Activated CD4-positive, alpha-beta T cell treated with anti-CD3 and anti-CD28 coated beads, Interleukin-10, Interleukin-2, amounts not matched to agents 100 ng/mL and 50 ng/mL, durations not matched to agents 16 hours and 8 hours (primary cell): Measurements from ENCODE around the gene CACNA1C.

Source experiments
- DNase-seq: peaks from one replicate; pipeline ENCODE4 v3.0.0-alpha.2; 2020

CACNA1C gene

DNA sequence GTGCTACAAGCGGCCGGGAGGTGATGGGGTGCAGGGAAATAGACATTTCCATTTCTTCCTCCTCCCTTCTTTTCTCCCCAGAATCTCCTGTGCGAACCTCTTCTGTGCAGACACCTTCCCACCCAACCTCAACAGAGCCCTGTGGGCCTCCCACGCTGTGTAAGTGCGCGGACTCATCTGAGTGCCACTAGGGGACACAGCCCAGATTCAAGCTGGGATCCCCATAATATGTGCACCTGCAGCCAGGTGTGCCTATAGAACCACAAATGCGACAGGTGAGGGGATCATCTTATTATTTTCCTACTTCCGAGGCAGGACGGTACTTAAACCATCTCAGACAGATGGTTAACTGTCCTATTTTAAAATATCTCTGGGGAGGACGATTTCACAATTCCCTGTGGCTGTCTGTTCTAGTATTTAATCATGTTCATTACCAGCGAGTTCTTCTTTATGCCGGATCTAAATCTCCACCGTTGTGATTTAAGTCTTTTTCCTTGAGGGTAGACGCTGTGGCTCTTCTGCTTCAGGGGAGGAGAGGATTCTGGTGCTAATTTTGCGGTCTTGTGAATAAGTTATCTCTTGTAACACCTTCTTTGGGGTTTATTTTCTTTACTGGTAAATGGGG lies 17.2 kb upstream of the CACNA1C start:
- DNase-seq: no peak

DNA sequence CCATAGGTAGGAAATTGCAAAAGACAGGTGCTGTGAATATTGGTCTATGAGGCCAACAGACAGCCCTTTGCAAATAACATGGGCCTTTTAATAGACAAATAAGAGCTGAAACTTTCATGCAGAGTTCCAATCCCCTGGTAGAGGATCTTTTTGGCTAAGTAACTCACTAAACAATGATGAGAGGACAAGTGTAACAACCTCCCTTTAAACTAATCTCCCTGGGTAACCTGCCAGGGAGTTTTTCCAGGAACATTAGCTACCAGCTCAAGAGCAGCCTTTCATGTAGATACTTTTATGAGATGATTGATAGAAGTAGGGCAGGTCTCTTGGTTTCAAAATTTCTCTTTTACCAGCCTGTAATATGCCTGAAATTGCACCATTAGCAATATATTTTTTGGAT lies 13.8 kb upstream of the CACNA1C start:
- DNase-seq: no peak

GRCh38 chr12:2043054-2043453 lies 9.7 kb upstream of the CACNA1C start:
- DNase-seq: no peak

GRCh38 chr12:2044165-2044564 lies 8.6 kb upstream of the CACNA1C start:
- no peak for DNase-seq

- no peak for DNase-seq
Measured at GRCh38 chr12:2046957-2047356, 5.8 kb upstream of the CACNA1C start.

DNA sequence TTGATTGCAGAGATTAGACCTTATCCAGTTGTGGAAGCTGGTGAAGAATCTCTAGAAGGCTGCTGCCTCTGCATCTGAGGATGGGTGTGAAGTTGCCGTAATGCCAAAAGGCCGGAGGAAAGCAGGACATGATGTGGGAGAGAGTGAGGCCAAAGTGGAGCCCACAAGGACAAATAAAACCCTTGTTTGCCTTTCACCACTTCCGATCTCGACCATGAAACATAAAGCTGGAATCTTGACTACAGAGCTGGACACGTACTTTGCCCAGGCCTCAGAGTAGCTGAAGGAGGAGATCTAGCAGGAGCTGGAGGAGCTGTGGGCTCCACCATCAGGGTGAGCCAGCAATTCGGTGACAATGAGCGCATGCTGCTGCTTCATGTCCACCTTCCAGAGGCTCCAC lies 5.0 kb upstream of the CACNA1C start:
- no peak for DNase-seq

GRCh38 chr12:2049604-2050540 lies 2.9 kb upstream of the CACNA1C start:
- no peak for DNase-seq

GRCh38 chr12:2051700-2052621 lies 826 bp upstream of the CACNA1C start:
- DNase-seq: no peak

GRCh38 chr12:2053691-2054090 lies 904 bp downstream of the CACNA1C start:
- no peak for DNase-seq

DNA sequence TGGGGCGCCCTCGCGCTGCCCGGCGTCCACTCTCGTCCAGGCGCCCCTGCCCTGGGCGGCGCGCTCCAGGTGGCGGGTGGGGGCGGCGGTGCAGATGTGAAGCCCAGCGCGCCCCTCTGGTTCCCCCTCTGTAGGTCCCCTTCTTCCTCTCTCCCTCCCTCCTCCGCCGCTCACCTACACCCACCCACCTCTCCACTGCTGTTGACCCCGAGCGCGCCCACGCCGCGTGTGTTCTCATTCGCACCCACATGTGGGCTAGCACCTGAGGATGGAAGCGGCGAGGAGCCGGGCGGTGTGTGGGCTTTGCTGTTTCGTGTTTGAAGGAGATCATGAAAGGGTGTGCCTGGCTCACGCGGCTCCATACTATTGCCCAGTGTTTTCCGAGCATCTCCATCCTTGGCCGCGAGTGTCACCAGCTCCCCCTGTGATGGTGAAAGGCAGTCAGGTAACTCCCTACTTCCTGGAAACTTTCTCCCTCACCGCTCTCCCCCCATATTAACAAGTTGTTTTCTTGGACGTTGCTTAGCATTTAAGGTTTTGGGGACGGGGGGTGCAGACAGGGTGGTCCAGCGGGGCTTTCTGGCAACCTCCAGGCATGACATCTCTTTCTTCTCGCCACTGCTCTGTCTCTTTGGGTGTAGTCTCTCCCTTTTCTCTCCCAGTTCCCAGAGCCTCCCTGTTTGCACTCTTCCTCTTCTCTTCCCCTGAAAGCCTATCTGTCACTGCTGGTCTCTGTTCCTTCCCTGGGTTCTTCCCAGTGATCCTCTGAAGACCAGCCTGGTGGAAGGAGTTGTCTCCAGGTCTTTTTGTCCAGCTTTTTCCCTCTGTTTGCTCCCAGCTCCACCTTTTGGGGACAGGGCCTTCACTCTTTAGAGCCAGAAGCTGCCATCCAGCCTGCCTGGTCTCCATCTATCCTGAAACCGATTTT lies 1.6 kb downstream of the CACNA1C start:
- no peak for DNase-seq

- peak; percentile 61 for DNase-seq
Measured at GRCh38 chr12:2057041-2057794, 4.4 kb downstream of the CACNA1C start.

- DNase-seq: no peak
Measured at GRCh38 chr12:2057795-2058408, 5.1 kb downstream of the CACNA1C start.

DNA sequence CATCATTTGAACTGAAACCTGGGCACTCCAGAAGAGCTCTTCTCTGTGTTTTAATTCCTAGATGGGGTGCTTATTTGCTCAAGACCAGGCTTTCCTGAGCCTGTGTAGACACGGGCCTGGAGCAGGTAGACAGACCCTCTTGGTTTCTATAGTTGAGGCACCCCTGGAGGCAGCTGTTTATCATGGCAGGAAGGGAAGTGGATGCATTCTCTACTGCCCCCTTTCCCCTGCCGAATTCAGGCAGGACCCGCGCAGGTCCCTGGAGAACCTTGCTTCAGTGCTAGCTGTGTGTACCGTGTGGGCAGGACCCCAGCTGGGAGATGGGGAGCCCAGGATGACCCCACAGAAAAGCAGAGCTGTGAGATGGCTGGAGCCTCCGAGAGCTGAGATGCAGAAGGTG lies 6.0 kb downstream of the CACNA1C start:
- DNase-seq: no peak

DNA sequence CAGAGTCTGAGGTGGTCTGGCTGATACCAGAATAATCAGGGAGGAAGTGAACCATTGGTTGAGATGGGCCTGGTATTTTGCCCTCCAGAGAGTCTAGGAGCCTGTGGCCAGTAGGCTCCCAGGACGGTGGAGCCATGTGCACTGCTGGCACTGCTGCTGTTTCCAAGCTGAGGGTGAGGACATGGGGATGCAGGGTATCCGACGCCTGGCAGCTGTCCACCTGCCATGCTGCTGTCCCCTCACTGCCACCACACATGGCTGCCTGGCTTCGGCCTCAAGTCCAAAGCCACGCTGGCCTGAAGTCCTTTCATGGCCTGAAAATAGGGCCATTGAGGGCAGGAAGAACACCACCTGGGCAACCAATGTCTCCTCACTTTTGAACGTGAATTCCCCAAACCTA lies 8.6 kb downstream of the CACNA1C start:
- no peak for DNase-seq

GRCh38 chr12:2064071-2064507 lies 11.3 kb downstream of the CACNA1C start:
- DNase-seq: peak; percentile 38

- DNase-seq: no peak
Measured at GRCh38 chr12:2068653-2069052, 15.9 kb downstream of the CACNA1C start.

- no peak for DNase-seq
Measured at GRCh38 chr12:2070440-2071045, 17.8 kb downstream of the CACNA1C start.

GRCh38 chr12:2074792-2075191 lies 22.0 kb downstream of the CACNA1C start:
- DNase-seq: no peak

- no peak for DNase-seq
Measured at GRCh38 chr12:2075508-2076195, 22.9 kb downstream of the CACNA1C start.

DNA sequence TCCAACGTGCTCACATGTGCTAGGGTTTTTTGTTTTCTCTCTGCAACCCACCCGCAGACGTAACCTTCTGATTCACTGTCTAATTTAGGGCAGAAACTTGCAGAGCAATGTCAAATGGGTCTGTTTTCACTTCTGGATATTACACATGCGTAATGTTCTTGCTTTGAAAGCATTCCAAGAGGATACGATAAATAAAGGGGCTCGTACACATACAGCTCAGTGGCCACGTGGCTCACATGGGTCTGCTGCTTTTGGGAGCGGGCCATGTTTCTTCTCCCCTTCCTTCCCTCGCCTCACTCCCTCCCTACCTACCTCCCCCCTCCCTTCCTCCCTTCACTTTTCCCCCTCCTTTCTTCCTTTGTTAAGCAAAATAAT lies 23.4 kb downstream of the CACNA1C start:
- DNase-seq: no peak
